Large intestine (tissue), 3 donors: Measurements from ENCODE around the gene KIF26B. TPM values are rescaled to one million over a fixed set of nuclear protein-coding genes. Genes with fewer than 3 reads are reported as not detected.
A peak's percentile ranks its signal among the peaks of the same experiment; 100 is the strongest.

ENCODE experiments used
- DNase-seq, 2 donors: peaks; one replicate each; pipeline versions ENCODE4 v3.0.0 to v3.0.0-alpha.2; 2013
- H3K27ac ChIP-seq: one replicate; pipeline ENCODE4 v1.5.1; 2013; ENCODE audit warnings: low read length
- H3K27me3 ChIP-seq: 2 replicates; pipeline ENCODE4 v1.6.1; 2013; ENCODE audit warnings: low read length; ENCODE audit not compliant: control insufficient read depth, insufficient read depth
- H3K36me3 ChIP-seq: 2 replicates; pipeline ENCODE4 v1.6.1; 2013; ENCODE audit warnings: low read length; ENCODE audit not compliant: control insufficient read depth, insufficient read depth
- H3K4me1 ChIP-seq: one replicate; pipeline ENCODE4 v1.6.1; 2013; ENCODE audit warnings: low read length; ENCODE audit not compliant: control insufficient read depth, insufficient read depth
- H3K4me3 ChIP-seq: one replicate; pipeline ENCODE4 v1.5.1; 2013; ENCODE audit warnings: low read length
- H3K9me3 ChIP-seq: one replicate; pipeline ENCODE4 v1.6.1; 2013; ENCODE audit warnings: mild to moderate bottlenecking, low read depth, low read length, moderate library complexity; ENCODE audit not compliant: control insufficient read depth
- WGBS: methylation state at CpG from one replicate; pipeline ENCODE4 v1.1.5; 2013; ENCODE audit warnings: low lambda C conversion rate; ENCODE audit not compliant: insufficient coverage; 5-methylcytosine and 5-hydroxymethylcytosine counted together
- polyA plus RNA-seq: library from polyadenylated mRNA; unstranded; fragments of 120-200 nt; gene quantifications from one replicate; pipeline ENCODE4 v1.2.1, GENCODE V29; 2013

Gene KIF26B
- polyA plus RNA-seq, 1 donor, result 3.9 TPM

DNA sequence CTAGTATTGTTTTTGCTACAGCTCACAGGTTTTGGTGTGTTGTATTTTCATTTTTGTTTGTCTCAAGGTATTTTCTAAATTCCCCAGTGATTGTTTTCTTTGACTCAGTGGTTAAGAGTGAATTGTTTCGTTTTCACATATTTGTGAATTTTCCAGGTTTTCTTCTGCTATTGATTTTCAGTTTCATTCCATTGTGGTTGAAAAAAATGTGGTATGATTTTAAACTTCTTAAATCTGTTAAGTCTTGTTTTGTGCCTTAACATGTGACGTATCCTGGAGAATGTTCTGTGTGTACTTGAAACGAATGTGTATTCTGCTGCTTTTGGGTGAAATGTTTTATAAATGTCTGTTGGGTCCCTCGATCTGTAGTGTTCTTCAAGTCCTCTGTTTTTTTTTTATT is 117.9 kb downstream of the KIF26B start:
- no peak overlapping the region for H3K4me3 ChIP-seq
- peaks cover 5% of the 10 kb centered on the region for H3K9me3 ChIP-seq
- H3K27ac ChIP-seq, result no peak overlapping the region
- no peaks in the 10 kb centered on the region for H3K4me1 ChIP-seq
- H3K36me3 ChIP-seq, result no peaks in the 10 kb centered on the region
- 94% methylated on average over 2 of the region's 4 CpGs for WGBS
- no peaks in the 10 kb centered on the region for H3K27me3 ChIP-seq
- no peak for DNase-seq

DNA sequence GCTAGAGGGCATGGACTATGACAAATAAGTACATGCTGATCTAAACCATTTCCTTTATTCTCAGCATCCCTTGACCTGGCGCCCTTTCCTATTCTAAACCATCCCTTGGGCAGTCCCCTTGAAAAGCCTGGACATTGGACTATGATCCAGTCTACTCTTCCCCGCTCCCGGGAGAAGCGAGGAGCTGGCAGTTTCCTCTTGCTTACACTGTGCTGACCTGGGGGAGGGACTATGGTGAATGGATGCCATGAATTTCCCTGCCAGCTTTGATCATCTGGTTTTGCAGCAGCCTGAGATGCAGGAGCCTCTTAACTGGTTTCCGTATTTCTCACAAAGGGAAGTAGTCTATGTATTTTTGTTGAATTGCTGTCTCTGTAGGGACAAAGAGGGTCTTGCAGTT is 121.7 kb downstream of the KIF26B start:
- H3K4me3 ChIP-seq, result no peak overlapping the region
- H3K9me3 ChIP-seq, result no peaks in the 10 kb centered on the region
- H3K36me3 ChIP-seq, result no peaks in the 10 kb centered on the region
- no peaks in the 10 kb centered on the region for H3K4me1 ChIP-seq
- no peak overlapping the region for H3K27ac ChIP-seq
- DNase-seq, result peak in 1 of 2 donors; percentile 26
- H3K27me3 ChIP-seq, result no peaks in the 10 kb centered on the region
- no CpG with 5 or more reads among the region's 5 CpGs for WGBS

DNA sequence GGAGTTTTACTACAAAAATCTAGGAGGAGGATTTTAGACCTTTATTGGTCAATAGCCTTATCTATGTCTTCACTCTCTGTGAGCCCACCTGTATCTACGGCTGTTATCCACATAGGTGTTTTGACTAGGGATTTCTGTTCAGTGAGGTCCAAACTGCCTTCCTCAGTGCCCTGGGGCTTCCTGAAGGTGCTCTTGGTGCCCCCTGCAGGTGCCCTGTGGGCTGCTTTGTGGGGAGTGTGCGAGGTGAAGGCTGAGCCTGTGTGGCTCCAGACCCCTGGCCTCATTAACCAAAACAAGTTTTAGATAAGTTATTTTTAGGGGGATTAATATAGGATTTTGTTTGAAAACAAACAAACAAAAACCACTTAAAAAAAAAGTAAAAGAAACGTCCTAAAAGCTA is 122.5 kb downstream of the KIF26B start:
- no peak for DNase-seq
- Histone ChIP-seq H3K27ac (no peak overlapping the region), H3K4me1 (no peaks in the 10 kb centered on the region), H3K9me3 (peaks cover under 1% of the 10 kb centered on the region), H3K27me3 (no peaks in the 10 kb centered on the region), H3K36me3 (no peaks in the 10 kb centered on the region), H3K4me3 (no peak overlapping the region)
- no CpG with 5 or more reads among the region's 3 CpGs for WGBS

DNA sequence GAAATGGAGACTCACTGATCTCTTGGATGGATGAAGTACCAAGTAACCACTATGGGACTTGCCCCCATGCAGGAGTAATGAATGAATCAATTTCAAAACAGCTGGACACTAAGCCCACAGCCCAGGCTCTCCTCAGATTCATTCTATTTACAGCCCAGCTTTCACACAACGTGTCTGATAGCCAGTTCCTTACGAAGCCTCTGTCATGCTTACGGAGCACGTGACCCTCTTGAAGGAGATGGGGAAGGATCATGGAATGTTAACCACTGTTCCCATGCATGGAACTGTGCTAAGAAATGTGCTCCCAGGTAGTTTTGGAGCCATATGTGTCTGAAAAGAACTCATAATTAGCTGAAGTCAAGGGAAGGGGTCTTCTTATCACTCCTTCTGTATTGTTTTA is 124.1 kb downstream of the KIF26B start:
- no peak overlapping the region for H3K4me3 ChIP-seq
- H3K27me3 ChIP-seq, result no peaks in the 10 kb centered on the region
- WGBS, result no CpG with 5 or more reads among the region's 4 CpGs
- H3K9me3 ChIP-seq, result peaks cover 9% of the 10 kb centered on the region
- no peak overlapping the region for H3K27ac ChIP-seq
- H3K4me1 ChIP-seq, result no peaks in the 10 kb centered on the region
- no peaks in the 10 kb centered on the region for H3K36me3 ChIP-seq
- no peak for DNase-seq

DNA sequence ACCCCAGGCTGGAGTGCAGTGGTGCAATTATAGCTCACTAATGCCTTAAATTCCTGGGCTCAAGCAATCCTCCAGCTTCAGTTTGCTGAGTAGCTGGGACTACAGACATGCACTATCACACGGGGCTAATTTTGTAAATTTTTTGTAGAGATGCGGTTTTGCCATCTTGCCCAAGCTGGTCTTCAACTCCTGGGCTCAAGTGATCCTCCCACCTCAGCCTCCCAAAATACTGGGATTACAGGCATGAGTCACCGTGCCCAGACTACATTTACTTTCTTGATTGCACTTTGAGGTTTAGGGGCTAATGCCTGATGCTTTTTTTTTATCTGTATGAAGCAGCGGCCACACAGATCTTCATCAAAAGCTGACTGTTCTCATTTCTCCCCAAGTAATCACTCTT is 124.6 kb downstream of the KIF26B start:
- no peak overlapping the region for H3K27ac ChIP-seq
- WGBS, result 82% methylated on average over 1 of the region's 4 CpGs

DNA sequence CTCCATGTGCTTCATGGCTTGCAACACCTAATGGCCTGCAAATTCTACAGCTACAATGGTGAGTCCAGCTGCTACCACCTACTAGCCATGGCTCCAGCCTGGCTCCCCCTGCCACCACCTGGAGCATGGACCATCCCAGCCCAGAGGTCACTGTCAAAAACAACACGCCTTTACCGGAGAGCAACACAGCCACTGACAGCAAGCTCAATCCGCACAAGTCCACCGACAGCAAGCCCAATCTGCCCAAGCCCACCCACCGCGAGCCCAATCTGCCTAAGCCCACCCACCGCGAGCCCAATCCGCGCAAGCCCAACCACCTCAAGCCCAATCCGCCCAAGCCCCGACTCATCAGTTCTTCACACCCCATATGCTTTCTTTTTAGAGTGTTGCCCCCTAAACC is 128.2 kb downstream of the KIF26B start:
- no peak for DNase-seq
- Histone ChIP-seq H3K36me3 (no peaks in the 10 kb centered on the region), H3K27ac (no peak overlapping the region), H3K4me1 (no peaks in the 10 kb centered on the region), H3K4me3 (no peak overlapping the region), H3K27me3 (no peaks in the 10 kb centered on the region), H3K9me3 (peaks cover 9% of the 10 kb centered on the region)
- WGBS, result 100% methylated on average over 2 of the region's 12 CpGs

More for the DNA sequence above, 124.6 kb downstream of the KIF26B start:
- H3K4me3 ChIP-seq, result no peak overlapping the region
- no peaks in the 10 kb centered on the region for H3K4me1 ChIP-seq
- no peaks in the 10 kb centered on the region for H3K27me3 ChIP-seq
- peaks cover 9% of the 10 kb centered on the region for H3K9me3 ChIP-seq
- H3K36me3 ChIP-seq, result no peaks in the 10 kb centered on the region
- no peak for DNase-seq

DNA sequence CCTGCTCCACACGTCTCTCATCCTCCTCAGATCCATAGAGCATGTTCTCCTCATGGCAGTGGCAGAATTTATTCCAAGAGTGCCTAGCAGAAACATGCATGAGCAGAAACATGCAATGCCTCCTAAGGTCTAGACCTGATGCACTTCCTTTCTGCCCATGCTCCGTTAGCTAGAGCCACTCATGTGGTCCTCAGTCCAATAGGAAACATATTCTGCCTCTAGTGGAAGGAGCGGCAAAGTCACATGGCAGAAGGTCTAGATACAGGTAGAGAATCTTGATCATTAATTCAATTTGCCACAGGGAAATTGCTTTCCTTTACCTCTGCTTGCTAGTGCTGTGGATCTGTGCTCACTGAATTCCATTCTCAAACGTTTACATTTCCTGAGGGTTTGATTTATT is 130.4 kb downstream of the KIF26B start:
- no peak for DNase-seq
- no peak overlapping the region for H3K4me3 ChIP-seq
- no CpG with 5 or more reads among the region's 4 CpGs for WGBS
- no peaks in the 10 kb centered on the region for H3K36me3 ChIP-seq
- no peaks in the 10 kb centered on the region for H3K27me3 ChIP-seq
- peaks cover 9% of the 10 kb centered on the region for H3K9me3 ChIP-seq
- no peak overlapping the region for H3K27ac ChIP-seq
- no peaks in the 10 kb centered on the region for H3K4me1 ChIP-seq

DNA sequence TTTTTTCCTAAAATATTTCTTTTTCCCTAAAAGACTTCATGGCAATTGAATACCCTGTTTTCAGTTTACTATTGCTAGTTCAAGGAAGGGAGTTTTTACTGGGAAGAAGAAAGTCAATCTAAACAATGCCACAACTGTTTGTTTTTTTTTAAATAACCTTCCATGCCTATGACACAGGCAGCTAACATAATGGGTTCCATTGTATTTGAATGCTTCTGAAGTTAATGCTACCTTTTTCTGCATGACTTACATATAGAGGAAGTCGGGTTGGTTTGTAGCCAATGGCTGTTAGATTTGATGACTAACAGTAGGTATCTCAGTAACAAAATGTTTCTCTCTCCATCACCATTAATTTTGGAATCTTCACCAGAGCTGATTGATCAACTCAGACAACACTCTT is 134.0 kb downstream of the KIF26B start:
- no peaks in the 10 kb centered on the region for H3K4me1 ChIP-seq
- no CpG with 5 or more reads among the region's 1 CpG for WGBS
- H3K4me3 ChIP-seq, result no peak overlapping the region
- H3K27me3 ChIP-seq, result no peaks in the 10 kb centered on the region
- no peaks in the 10 kb centered on the region for H3K36me3 ChIP-seq
- no peak overlapping the region for H3K27ac ChIP-seq
- no peak for DNase-seq
- H3K9me3 ChIP-seq, result no peaks in the 10 kb centered on the region

DNA sequence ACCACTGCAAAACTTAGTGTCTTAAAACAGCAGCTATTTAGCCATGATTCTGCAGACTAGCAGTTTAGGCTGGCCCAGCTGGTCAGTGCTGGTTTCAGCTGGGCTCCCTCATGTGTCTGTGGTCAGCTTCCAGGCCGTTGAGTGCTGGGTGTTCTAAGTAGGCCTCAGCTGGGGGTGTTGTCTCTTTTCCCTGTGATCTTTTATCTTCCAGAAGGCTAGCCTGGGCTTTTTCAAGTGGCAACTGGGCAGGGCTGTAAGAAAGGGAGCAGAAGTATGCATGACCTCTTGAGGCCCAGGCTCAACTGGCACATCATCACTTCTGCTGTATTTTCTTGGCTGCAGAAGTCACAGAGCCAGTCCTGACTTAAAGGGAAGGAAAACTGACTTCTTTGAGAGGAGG is 136.1 kb downstream of the KIF26B start:
- no CpG with 5 or more reads among the region's 1 CpG for WGBS
- Histone ChIP-seq H3K27ac (no peak overlapping the region), H3K4me3 (no peak overlapping the region), H3K4me1 (no peaks in the 10 kb centered on the region), H3K27me3 (no peaks in the 10 kb centered on the region), H3K9me3 (no peaks in the 10 kb centered on the region), H3K36me3 (no peaks in the 10 kb centered on the region)
- DNase-seq, result no peak

DNA sequence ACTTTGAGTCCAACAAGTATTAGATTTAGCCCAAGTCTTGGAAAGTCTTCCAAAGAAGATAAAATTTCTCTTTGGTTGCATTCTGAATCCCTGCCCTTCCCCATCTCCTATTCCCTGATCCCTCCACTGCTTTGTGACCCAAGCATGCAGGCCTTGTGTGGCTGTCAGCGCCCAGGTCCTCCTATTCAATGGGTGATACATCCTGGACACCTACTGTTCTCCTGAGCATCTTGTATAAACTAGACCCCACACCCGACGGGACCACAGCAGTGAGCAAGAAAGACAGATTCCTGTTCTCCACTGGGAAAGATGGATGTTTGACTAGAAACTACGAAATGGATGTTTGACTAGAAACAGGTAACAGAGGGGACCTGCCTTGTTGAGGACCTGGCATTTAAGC is 136.6 kb downstream of the KIF26B start:
- no peaks in the 10 kb centered on the region for H3K9me3 ChIP-seq
- WGBS, result 86% methylated on average over 1 of the region's 4 CpGs
- H3K4me1 ChIP-seq, result no peaks in the 10 kb centered on the region
- no peaks in the 10 kb centered on the region for H3K27me3 ChIP-seq
- H3K36me3 ChIP-seq, result no peaks in the 10 kb centered on the region
- no peak for DNase-seq
- H3K4me3 ChIP-seq, result no peak overlapping the region
- H3K27ac ChIP-seq, result no peak overlapping the region

DNA sequence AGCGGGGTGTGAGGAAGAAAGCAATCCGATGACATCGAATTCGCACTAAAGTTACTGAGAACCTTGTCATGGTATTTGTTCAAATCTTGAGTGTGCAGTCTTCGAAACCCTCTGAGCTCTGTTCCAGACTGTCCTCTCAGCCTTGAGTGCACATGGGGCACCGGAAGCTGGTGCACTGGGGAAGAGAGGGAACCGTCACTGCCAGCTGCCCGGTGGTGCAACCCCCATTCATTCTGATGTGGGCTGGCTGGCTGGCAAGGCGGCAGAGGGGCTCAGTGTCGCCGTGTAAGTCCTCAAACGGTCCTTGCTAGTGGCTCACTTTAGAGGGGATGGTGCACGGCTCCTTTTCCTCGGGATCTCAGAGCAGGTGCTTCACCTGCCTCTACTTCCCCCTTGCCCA is 137.4 kb downstream of the KIF26B start:
- Histone ChIP-seq H3K27ac (no peak overlapping the region), H3K27me3 (no peaks in the 10 kb centered on the region), H3K4me3 (no peak overlapping the region), H3K4me1 (no peaks in the 10 kb centered on the region), H3K36me3 (no peaks in the 10 kb centered on the region), H3K9me3 (no peaks in the 10 kb centered on the region)
- no peak for DNase-seq
- no CpG with 5 or more reads among the region's 14 CpGs for WGBS
